Peyer's patch (tissue), 4 donors: ENCODE data around the gene ATP8A1.

ENCODE experiments used
- CTCF ChIP-seq, 6 experiments: fragments of 450-650 bp in 4 of 6; fragments of 200-600 bp in 2 of 6; sonication (generic) in 1 of 6; IDR thresholded peaks; one replicate each; pipeline ENCODE4 v1.5.1; 2017 to 2019; ENCODE audit warnings: antibody characterized with exemption in 6 of 6, mild to moderate bottlenecking in 3 of 6, moderate library complexity in 1 of 6
- POLR2A ChIP-seq, 2 donors: fragments of 450-650 bp; IDR thresholded peaks; one replicate each; pipeline ENCODE4 v1.5.1; 2017; ENCODE audit warnings: antibody characterized with exemption in 2 of 2, mild to moderate bottlenecking in 2 of 2, moderate library complexity in 2 of 2

DNA sequence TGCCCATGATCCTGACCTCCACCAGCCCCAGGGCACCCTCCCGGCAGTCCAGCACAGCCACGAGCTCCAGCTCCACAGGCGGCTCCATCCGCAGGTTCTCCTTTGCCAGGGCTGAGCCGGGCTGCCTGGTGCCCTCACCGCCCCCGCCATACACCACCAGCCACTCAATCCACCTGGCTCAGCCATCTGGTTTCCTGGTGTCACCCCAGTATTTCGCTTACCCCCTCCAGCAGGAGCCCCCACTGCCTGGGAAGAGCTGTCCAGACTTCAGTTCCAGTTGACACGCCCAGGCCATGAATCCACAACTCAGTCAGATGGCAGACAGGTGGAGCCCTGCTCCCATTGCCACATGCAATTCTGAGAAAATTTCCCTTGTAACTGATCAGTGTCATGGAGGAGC is 255.7 kb downstream of the ATP8A1 start:
- TF ChIP-seq CTCF (IDR thresholded peaks at IDR 0.05) (peak in 2 of 6 experiments; percentile 17 to 31), POLR2A (IDR thresholded peaks at IDR 0.05) (no peak)
